WTC11 (cell line): ENCODE results near the gene FBXW2.

Source experiments
- ATF3 ChIP-seq: sonication (generic); formaldehyde crosslinking; conservative IDR thresholded peaks from 2 replicates; pipeline ENCODE4 v1.8.1; 2022; ENCODE audit warnings: mild to moderate bottlenecking, missing genetic modification reagents
- CTCF ChIP-seq: fragments of 200-600 bp; IDR thresholded peaks from 2 replicates; pipeline ENCODE4 v1.8.0; 2022; ENCODE audit warnings: antibody characterized with exemption
- JUN ChIP-seq: sonication (generic); formaldehyde crosslinking; IDR thresholded peaks from 2 replicates; pipeline ENCODE4 v1.8.0; 2023; ENCODE audit warnings: mild to moderate bottlenecking, missing genetic modification reagents
- MAX ChIP-seq: sonication (generic); formaldehyde crosslinking; IDR thresholded peaks from 2 replicates; pipeline ENCODE4 v1.8.0; 2022; ENCODE audit warnings: mild to moderate bottlenecking, missing genetic modification reagents
- MXD4 ChIP-seq: fragments of 250-450 bp; sonication (Bioruptor Pico); IDR thresholded peaks from 2 replicates; pipeline ENCODE4 v1.8.0; 2021; ENCODE audit warnings: mild to moderate bottlenecking, moderate library complexity, borderline replicate concordance
- PRDM15 ChIP-seq: sonication (generic); formaldehyde crosslinking; IDR thresholded peaks from 2 replicates; pipeline ENCODE4 v1.8.0; 2022; ENCODE audit warnings: missing genetic modification reagents
- SMAD3 ChIP-seq: sonication (generic); formaldehyde crosslinking; IDR thresholded peaks from 2 replicates; pipeline ENCODE4 v1.8.0; 2022; ENCODE audit warnings: missing genetic modification reagents, mild to moderate bottlenecking, borderline replicate concordance
- SP1 ChIP-seq: sonication (generic); formaldehyde crosslinking; conservative IDR thresholded peaks from 2 replicates; pipeline ENCODE4 v1.8.1; 2022; ENCODE audit warnings: missing genetic modification reagents
- TEAD4 ChIP-seq: sonication (generic); formaldehyde crosslinking; IDR thresholded peaks from 2 replicates; pipeline ENCODE4 v1.8.0; 2022; ENCODE audit warnings: mild to moderate bottlenecking, missing genetic modification reagents
- ZMAT4 ChIP-seq: fragments of 250-450 bp; sonication (Bioruptor Pico); IDR thresholded peaks from 2 replicates; pipeline ENCODE4 v1.9.0; 2021; ENCODE audit warnings: mild to moderate bottlenecking
- ZNF121 ChIP-seq: sonication (generic); formaldehyde crosslinking; IDR thresholded peaks from 2 replicates; pipeline ENCODE4 v1.8.0; 2023; ENCODE audit warnings: missing genetic modification reagents
- ZNF232 ChIP-seq: sonication (generic); formaldehyde crosslinking; IDR thresholded peaks from 2 replicates; pipeline ENCODE4 v1.8.0; 2022; ENCODE audit warnings: mild to moderate bottlenecking, missing genetic modification reagents
- ZNF317 ChIP-seq: sonication (generic); formaldehyde crosslinking; IDR thresholded peaks from 2 replicates; pipeline ENCODE4 v1.8.1; 2023; ENCODE audit warnings: low read depth, mild to moderate bottlenecking, moderate library complexity, missing genetic modification reagents, borderline replicate concordance

- TF ChIP-seq CTCF, result no peak
- TF ChIP-seq MAX (CRISPR knock-in tag), result no peak
- TF ChIP-seq TEAD4 (CRISPR knock-in tag), result no peak
- TF ChIP-seq ZMAT4 (CRISPR knock-in tag), result no peak
- no peak for TF ChIP-seq ATF3 (CRISPR knock-in tag)
- no peak for TF ChIP-seq SMAD3
- no peak for TF ChIP-seq JUN (CRISPR knock-in tag)
- TF ChIP-seq MXD4 (CRISPR knock-in tag), result no peak
- no peak for TF ChIP-seq ZNF317 (CRISPR knock-in tag)
- TF ChIP-seq ZNF232, result no peak
- no peak for TF ChIP-seq PRDM15 (CRISPR knock-in tag)
- TF ChIP-seq ZNF121 (CRISPR knock-in tag), result no peak
- TF ChIP-seq SP1, result no peak
These were observed 2.1 kb downstream of the FBXW2 start for GRCh38 chr9:120791161-120791560.
